Stimulated activated CD4-positive, alpha-beta T cell treated with anti-CD3 and anti-CD28 coated beads, TNF-alpha, amount 100 ng/mL, for 4 hours (primary cell): ENCODE measurements around the gene EDEM1.
"Not testable (repeated sequence)": the region's sequence is repeated elsewhere in the genome, so short reads cannot be mapped to it uniquely, and the experiment has no call there.

ENCODE experiments used
- DNase-seq, 3 experiments: peaks; one replicate each; pipeline ENCODE4 v3.0.0-alpha.2; 2020; ENCODE audit warnings: low read depth in 3 of 3

EDEM1 gene

GRCh38 chr3:5232570-5232969 lies 45.1 kb downstream of the EDEM1 start:
- DNase-seq: no peak

- no peak for DNase-seq
Observed at GRCh38 chr3:5233026-5233425, 45.5 kb downstream of the EDEM1 start.

GRCh38 chr3:5235655-5236054 lies 48.1 kb downstream of the EDEM1 start:
- no peak for DNase-seq

- no peak for DNase-seq
Observed at GRCh38 chr3:5238545-5238944, 51.0 kb downstream of the EDEM1 start.

GRCh38 chr3:5239602-5240001 lies 52.1 kb downstream of the EDEM1 start:
- no peak for DNase-seq

GRCh38 chr3:5240740-5241139 lies 53.2 kb downstream of the EDEM1 start:
- DNase-seq: no peak

GRCh38 chr3:5242785-5243184 lies 55.3 kb downstream of the EDEM1 start:
- not testable (repeated sequence) for DNase-seq

GRCh38 chr3:5245927-5246326 lies 58.4 kb downstream of the EDEM1 start:
- no peak for DNase-seq

GRCh38 chr3:5248822-5249221 lies 61.3 kb downstream of the EDEM1 start:
- no peak for DNase-seq

- DNase-seq: no peak
Observed at GRCh38 chr3:5250467-5251195, 63.1 kb downstream of the EDEM1 start.

GRCh38 chr3:5251196-5251583 lies 63.7 kb downstream of the EDEM1 start:
- DNase-seq: no peak

- no peak for DNase-seq
Observed at GRCh38 chr3:5252131-5252530, 64.6 kb downstream of the EDEM1 start.

- DNase-seq: no peak
Observed at GRCh38 chr3:5254281-5255048, 67.0 kb downstream of the EDEM1 start.

- DNase-seq: no peak
Observed at GRCh38 chr3:5255404-5256344, 68.2 kb downstream of the EDEM1 start.

GRCh38 chr3:5258526-5258925 lies 71.0 kb downstream of the EDEM1 start:
- DNase-seq: no peak

- no peak for DNase-seq
Observed at GRCh38 chr3:5260992-5261501, 73.5 kb downstream of the EDEM1 start.

- no peak for DNase-seq
Observed at GRCh38 chr3:5262507-5262906, 75.0 kb downstream of the EDEM1 start.

GRCh38 chr3:5264093-5264600 lies 76.6 kb downstream of the EDEM1 start:
- DNase-seq: no peak

GRCh38 chr3:5264896-5265770 lies 77.6 kb downstream of the EDEM1 start:
- no peak for DNase-seq

GRCh38 chr3:5267252-5267651 lies 79.7 kb downstream of the EDEM1 start:
- no peak for DNase-seq

GRCh38 chr3:5267889-5268288 lies 80.4 kb downstream of the EDEM1 start:
- no peak for DNase-seq
